Neutrophil (primary cell): ENCODE results near the gene BCCIP.

ENCODE experiments used
- H3K27ac ChIP-seq: fragments of 200-600 bp; sonication (generic); 2 replicates; pipeline ENCODE4 v1.5.1; 2016; ENCODE audit warnings: mild to moderate bottlenecking, moderate library complexity
- H3K27me3 ChIP-seq: fragments of 200-600 bp; sonication (generic); 2 replicates; pipeline ENCODE4 v1.6.0; 2016; ENCODE audit warnings: mild to moderate bottlenecking
- H3K36me3 ChIP-seq: fragments of 200-600 bp; sonication (generic); 2 replicates; pipeline ENCODE4 v1.5.1; 2017
- H3K4me1 ChIP-seq, 2 experiments: fragments of 200-600 bp in 1 of 2; sonication (generic) in 1 of 2; 1 replicate in 1 of 2; 2 replicates in 1 of 2; pipeline versions ENCODE4 v1.5.1 to v1.6.1; 2013 to 2016; ENCODE audit warnings: low read depth in 1 of 2, low read length in 1 of 2, mild to moderate bottlenecking in 1 of 2, moderate library complexity in 1 of 2; ENCODE audit not compliant: control insufficient read depth in 1 of 2, insufficient read depth in 1 of 2
- H3K4me3 ChIP-seq, 2 experiments: fragments of 200-600 bp in 1 of 2; sonication (generic) in 1 of 2; 1 replicate in 1 of 2; 2 replicates in 1 of 2; pipeline ENCODE4 v1.5.1; 2013 to 2016; ENCODE audit warnings: low read depth in 1 of 2, low read length in 1 of 2, mild to moderate bottlenecking in 1 of 2, moderate library complexity in 1 of 2
- H3K9me3 ChIP-seq: fragments of 200-600 bp; sonication (generic); 2 replicates; pipeline ENCODE4 v1.5.1; 2016
- CTCF ChIP-seq: fragments of 200-600 bp; sonication (generic); IDR thresholded peaks from 2 replicates; pipeline ENCODE4 v1.5.1; 2016; ENCODE audit warnings: antibody characterized with exemption

The BCCIP gene

DNA sequence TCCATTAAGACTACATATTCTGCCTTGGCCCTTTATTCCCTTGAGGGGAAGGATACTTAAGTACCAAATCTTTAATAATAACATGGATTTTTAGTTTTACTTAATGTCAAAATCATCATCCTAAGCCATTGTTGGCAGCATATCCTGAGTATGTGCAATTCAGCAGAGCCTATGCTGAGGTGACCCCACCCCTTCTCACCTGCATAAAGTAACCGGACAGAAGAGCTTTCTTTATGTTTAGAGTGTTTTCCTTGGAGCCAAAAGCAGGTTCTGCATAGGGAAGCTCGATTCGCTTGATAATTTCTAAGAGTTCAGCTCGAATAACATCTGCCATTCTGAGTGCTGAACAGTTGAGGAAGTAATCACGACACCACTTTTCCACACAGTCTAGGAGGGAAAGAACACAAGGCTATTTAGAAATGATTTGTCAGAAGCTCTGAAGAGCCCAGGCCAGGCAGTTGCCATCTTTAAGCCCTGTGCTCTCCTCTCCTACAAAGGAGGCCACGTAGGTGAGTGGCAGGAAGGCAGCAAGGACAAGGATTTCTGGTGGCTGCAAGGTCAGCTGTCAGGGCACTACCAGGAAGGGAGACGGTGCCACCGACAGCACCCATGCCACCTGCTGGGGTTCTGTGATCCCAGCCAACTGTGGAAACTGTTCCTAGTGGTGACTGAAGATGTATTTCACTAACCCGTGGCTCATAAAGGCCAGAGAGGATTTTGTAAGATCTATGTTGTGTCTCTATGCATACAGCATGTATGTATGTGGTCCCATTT is 15.6 kb downstream of the BCCIP start:
- Histone ChIP-seq H3K27me3 (no peaks in the 10 kb centered on the region), H3K27ac (no peak overlapping the region), H3K9me3 (no peaks in the 10 kb centered on the region), H3K4me3 (no peak overlapping the region), H3K4me1 (no peaks in the 10 kb centered on the region), H3K36me3 (peaks cover 79% of the 10 kb centered on the region)
- TF ChIP-seq CTCF, result no peak

GRCh38 chr10:125840406-125840805 is 17.1 kb downstream of the BCCIP start:
- H3K4me3 ChIP-seq, result no peak overlapping the region
- H3K9me3 ChIP-seq, result no peaks in the 10 kb centered on the region
- no peaks in the 10 kb centered on the region for H3K27me3 ChIP-seq
- no peak for TF ChIP-seq CTCF
- no peaks in the 10 kb centered on the region for H3K4me1 ChIP-seq
- peaks cover 71% of the 10 kb centered on the region for H3K36me3 ChIP-seq
- H3K27ac ChIP-seq, result no peak overlapping the region

- H3K4me1 ChIP-seq, result no peaks in the 10 kb centered on the region
- no peak overlapping the region for H3K27ac ChIP-seq
- no peak overlapping the region for H3K4me3 ChIP-seq
- TF ChIP-seq CTCF, result no peak
- H3K36me3 ChIP-seq, result peaks cover 71% of the 10 kb centered on the region
- H3K27me3 ChIP-seq, result no peaks in the 10 kb centered on the region
- no peaks in the 10 kb centered on the region for H3K9me3 ChIP-seq
Measured at GRCh38 chr10:125840955-125841354, 17.6 kb downstream of the BCCIP start.

DNA sequence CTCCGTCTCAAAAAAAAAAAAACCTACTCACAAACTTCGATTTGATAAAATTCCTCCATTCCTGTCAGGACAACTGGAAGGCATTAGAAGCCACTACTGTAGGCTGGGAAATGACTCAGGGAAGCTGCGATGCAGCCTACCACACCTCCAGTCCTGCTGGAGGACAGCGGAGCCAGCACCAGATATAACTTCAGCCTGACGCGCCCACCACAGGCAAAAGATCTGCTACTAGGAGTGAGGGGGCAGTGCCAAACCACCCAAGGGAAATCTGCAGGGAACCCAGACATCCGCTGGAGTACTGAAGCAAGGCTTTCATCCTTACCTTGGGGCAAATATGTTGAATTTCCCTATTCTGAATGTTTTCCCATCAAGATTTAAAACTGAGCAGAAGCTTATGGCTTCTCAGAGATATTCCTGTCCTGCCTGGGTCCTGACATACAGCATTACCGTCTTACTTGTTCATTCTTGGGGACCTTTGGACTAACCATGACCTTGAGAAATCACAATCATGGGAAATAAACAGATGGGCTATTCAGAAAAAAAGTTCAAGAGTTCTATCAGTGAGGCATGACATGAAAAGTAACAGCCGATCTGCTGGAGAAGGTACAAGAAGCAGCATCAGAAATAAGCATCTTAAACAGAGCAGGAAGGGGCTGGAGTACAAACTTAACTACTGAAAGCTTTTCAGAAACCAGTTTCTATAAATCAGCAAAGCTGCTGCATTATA is 20.4 kb downstream of the BCCIP start:
- no peaks in the 10 kb centered on the region for H3K27me3 ChIP-seq
- H3K4me1 ChIP-seq, result no peaks in the 10 kb centered on the region
- no peak overlapping the region for H3K4me3 ChIP-seq
- H3K9me3 ChIP-seq, result no peaks in the 10 kb centered on the region
- peaks cover 44% of the 10 kb centered on the region for H3K36me3 ChIP-seq
- no peak overlapping the region for H3K27ac ChIP-seq
- no peak for TF ChIP-seq CTCF

DNA sequence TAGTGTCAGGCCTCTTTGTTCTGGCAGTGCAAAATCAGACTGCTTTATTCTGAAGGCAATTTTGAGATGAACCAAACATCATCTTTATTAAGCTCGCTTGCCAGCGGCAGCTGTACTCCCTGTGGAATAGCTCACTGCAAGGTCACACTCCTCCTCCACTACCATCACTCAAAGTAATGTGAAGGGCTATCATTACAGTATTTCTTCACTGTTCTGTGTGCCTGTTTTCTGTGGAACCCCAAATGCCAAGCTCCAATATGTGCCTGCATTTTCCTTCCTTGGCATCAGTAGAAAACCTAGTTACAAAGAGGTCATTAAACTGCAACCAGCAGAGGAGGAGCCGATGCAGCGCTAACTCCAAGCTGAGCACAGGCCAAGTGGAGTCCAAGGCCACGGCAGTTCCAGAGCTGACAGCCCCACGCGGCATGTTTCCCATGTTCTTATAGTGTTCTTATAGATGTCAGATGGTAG is 21.4 kb downstream of the BCCIP start:
- H3K9me3 ChIP-seq, result no peaks in the 10 kb centered on the region
- H3K4me1 ChIP-seq, result no peaks in the 10 kb centered on the region
- H3K27ac ChIP-seq, result no peak overlapping the region
- H3K4me3 ChIP-seq, result no peak overlapping the region
- TF ChIP-seq CTCF, result no peak
- H3K36me3 ChIP-seq, result peaks cover 34% of the 10 kb centered on the region
- no peaks in the 10 kb centered on the region for H3K27me3 ChIP-seq
